ENCODE results near the gene CR1. TPM values are rescaled to one million over a fixed set of nuclear protein-coding genes. Genes with fewer than 3 reads are reported as not detected.

CR1 gene
- total RNA-seq (2014; rRNA removed; shearing (Covaris generic)), result not detected in 2 replicates

- DNase-seq (ENCODE audit: low read depth in 1 of 2, low spot score in 2 of 2), result no peak
- peaks cover 52% of the 10 kb centered on the region for H3K27me3 ChIP-seq (replicated peaks)
- no peaks in the 10 kb centered on the region for H3K9me3 ChIP-seq (replicated peaks)
- no peaks in the 10 kb centered on the region for H3K4me1 ChIP-seq (replicated peaks)
- H3K27ac ChIP-seq, result no peak within 1 kb of the TSS
- H3K4me3 ChIP-seq, result no peak within 1 kb of the TSS
- H3K36me3 ChIP-seq, result no peaks in the 10 kb centered on the region
Measured at GRCh38 chr1:207495801-207496792, at the start of gene CR1. TSS of gene CR1 (plus strand) at chr1:207496157. CDS start at chr1:207496268, 111 bp downstream.

- no peak overlapping the region for H3K27ac ChIP-seq
- H3K9me3 ChIP-seq (replicated peaks), result 0 out of 2 replicates have a peak, but pooled peaks cover 2% of the 10 kb centered on the region
- H3K4me1 ChIP-seq (replicated peaks), result peaks cover 6% of the 10 kb centered on the region; the same call in 1 of the 2 replicates
- H3K36me3 ChIP-seq, result no peaks in the 10 kb centered on the region
- no peak overlapping the region for H3K4me3 ChIP-seq
- H3K27me3 ChIP-seq (replicated peaks), result peaks cover 70% of the 10 kb centered on the region
- DNase-seq (ENCODE audit: low read depth in 1 of 2, low spot score in 2 of 2), result no peak
Measured at GRCh38 chr1:207453710-207454045, 42.3 kb upstream of the CR1 start.

- no peak for DNase-seq (ENCODE audit: low read depth in 1 of 2, low spot score in 2 of 2)
- H3K27ac ChIP-seq, result no peak within 1 kb of the TSS
- peaks cover 71% of the 10 kb centered on the region for H3K27me3 ChIP-seq (replicated peaks)
- no peak within 1 kb of the TSS for H3K4me3 ChIP-seq
- peaks cover 6% of the 10 kb centered on the region; the same call in 1 of the 2 replicates for H3K4me1 ChIP-seq (replicated peaks)
- H3K9me3 ChIP-seq (replicated peaks), result 0 out of 2 replicates have a peak, but pooled peaks cover 2% of the 10 kb centered on the region
- no peaks in the 10 kb centered on the region for H3K36me3 ChIP-seq
Measured at GRCh38 chr1:207454046-207454964, 41.7 kb upstream of the CR1 start, which contains the start of gene CR2. TSS of gene CR2 (plus strand) at chr1:207454328. CDS start at chr1:207454419, 91 bp downstream.

GRCh38 chr1:207455183-207455754 is 40.7 kb upstream of the CR1 start:
- Histone ChIP-seq H3K9me3 (replicated peaks) (0 out of 2 replicates have a peak, but pooled peaks cover 2% of the 10 kb centered on the region), H3K36me3 (no peaks in the 10 kb centered on the region), H3K4me1 (replicated peaks) (peaks cover 6% of the 10 kb centered on the region; the same call in 1 of the 2 replicates), H3K4me3 (no peak overlapping the region), H3K27me3 (replicated peaks) (peaks cover 67% of the 10 kb centered on the region), H3K27ac (no peak overlapping the region)
- DNase-seq (ENCODE audit: low read depth in 1 of 2, low spot score in 2 of 2), result no peak

DNA sequence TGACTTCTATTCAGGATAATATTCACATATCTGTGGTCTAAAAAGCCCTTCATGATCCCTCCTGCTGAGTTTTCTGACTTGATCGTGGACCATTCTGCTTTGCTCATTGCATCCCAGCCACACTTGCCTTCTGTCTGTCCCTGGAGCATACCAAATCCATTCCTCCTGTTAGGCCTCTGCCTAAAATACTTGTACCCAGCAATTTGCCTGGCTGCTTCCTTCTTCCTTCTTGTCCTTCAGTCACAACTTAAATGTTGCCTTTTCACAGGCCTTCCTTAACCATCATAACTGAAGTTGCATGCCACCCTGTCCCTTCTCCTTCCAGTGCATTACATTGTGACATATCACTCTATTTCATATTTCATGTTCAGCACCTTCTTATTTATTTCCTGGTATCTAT is 37.5 kb upstream of the CR1 start:
- Histone ChIP-seq H3K27ac (no peak overlapping the region), H3K36me3 (no peaks in the 10 kb centered on the region), H3K27me3 (replicated peaks) (peaks cover 46% of the 10 kb centered on the region), H3K4me1 (replicated peaks) (peaks cover 15% of the 10 kb centered on the region; the same call in 1 of the 2 replicates), H3K4me3 (no peak overlapping the region), H3K9me3 (replicated peaks) (0 out of 2 replicates have a peak, but pooled peaks cover 2% of the 10 kb centered on the region)
- DNase-seq (ENCODE audit: low read depth in 1 of 2, low spot score in 2 of 2), result no peak

- no peak for DNase-seq (ENCODE audit: low read depth in 1 of 2, low spot score in 2 of 2)
- Histone ChIP-seq H3K36me3 (no peaks in the 10 kb centered on the region), H3K27ac (no peak overlapping the region), H3K4me3 (no peak overlapping the region), H3K4me1 (replicated peaks) (peaks cover 21% of the 10 kb centered on the region), H3K27me3 (replicated peaks) (peaks cover 40% of the 10 kb centered on the region), H3K9me3 (replicated peaks) (0 out of 2 replicates have a peak, but pooled peaks cover 2% of the 10 kb centered on the region)
Measured at GRCh38 chr1:207459008-207459407, 36.9 kb upstream of the CR1 start.

- Histone ChIP-seq H3K4me3 (no peak overlapping the region), H3K4me1 (replicated peaks) (peaks cover 16% of the 10 kb centered on the region), H3K36me3 (no peaks in the 10 kb centered on the region), H3K9me3 (replicated peaks) (no peaks in the 10 kb centered on the region), H3K27me3 (replicated peaks) (peaks cover 17% of the 10 kb centered on the region; the same call in 1 of the 2 replicates), H3K27ac (no peak overlapping the region)
- no peak for DNase-seq (ENCODE audit: low read depth in 1 of 2, low spot score in 2 of 2)
Measured at GRCh38 chr1:207461649-207462048, 34.3 kb upstream of the CR1 start.

GRCh38 chr1:207462535-207462934 is 33.4 kb upstream of the CR1 start:
- Histone ChIP-seq H3K36me3 (no peaks in the 10 kb centered on the region), H3K9me3 (replicated peaks) (no peaks in the 10 kb centered on the region), H3K27ac (no peak overlapping the region), H3K27me3 (replicated peaks) (peaks cover 15% of the 10 kb centered on the region), H3K4me3 (no peak overlapping the region), H3K4me1 (replicated peaks) (peaks cover 16% of the 10 kb centered on the region)
- DNase-seq (ENCODE audit: low read depth in 1 of 2, low spot score in 2 of 2), result no peak

DNA sequence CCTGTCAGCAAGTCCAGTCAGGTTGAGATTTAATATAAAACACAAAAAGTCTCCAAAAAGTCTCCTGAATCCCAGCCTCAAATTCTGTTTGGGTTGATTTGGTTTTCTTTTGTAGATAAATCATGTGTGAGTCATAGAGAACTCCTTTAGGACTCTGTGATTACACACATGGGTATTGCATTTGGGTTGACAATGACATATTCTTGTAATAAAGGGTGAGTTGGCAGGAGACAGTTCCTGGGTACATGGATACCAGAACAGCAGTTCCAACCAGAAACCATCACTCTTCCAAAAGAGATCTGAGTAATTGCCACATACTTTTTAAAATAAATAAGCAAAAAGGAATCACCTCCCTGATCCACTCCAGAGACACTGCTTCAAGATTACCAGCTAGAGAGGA is 32.9 kb upstream of the CR1 start:
- H3K27me3 ChIP-seq (replicated peaks), result peaks cover 17% of the 10 kb centered on the region; the same call in 1 of the 2 replicates
- peak in 1 of 2 experiments; percentile 30 for DNase-seq (ENCODE audit: low read depth in 1 of 2, low spot score in 2 of 2)
- no peak overlapping the region for H3K27ac ChIP-seq
- no peak overlapping the region for H3K4me3 ChIP-seq
- no peaks in the 10 kb centered on the region for H3K9me3 ChIP-seq (replicated peaks)
- H3K4me1 ChIP-seq (replicated peaks), result peaks cover 16% of the 10 kb centered on the region
- H3K36me3 ChIP-seq, result no peaks in the 10 kb centered on the region

DNA sequence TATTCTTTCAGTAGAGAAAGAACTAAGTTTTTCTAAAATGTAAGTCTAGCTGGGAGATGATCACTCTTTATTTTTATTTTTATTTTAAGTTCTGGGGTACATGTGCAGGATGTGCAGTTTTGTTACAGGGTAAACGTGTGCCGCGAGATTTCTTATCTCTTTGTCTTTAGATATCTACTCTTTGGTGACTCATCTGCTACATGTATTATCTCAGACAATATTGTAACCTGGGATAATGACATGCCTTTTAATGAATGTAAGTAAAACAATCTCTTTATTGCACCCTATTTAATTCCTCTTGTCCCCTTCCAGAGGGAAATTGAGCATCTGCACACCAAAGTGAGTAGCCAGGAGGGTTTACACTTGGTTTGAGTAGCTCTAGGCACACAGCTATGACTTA is 32.4 kb upstream of the CR1 start:
- peaks cover 16% of the 10 kb centered on the region; the same call in 1 of the 2 replicates for H3K27me3 ChIP-seq (replicated peaks)
- peaks cover 16% of the 10 kb centered on the region for H3K4me1 ChIP-seq (replicated peaks)
- no peak overlapping the region for H3K27ac ChIP-seq
- no peak overlapping the region for H3K4me3 ChIP-seq
- H3K9me3 ChIP-seq (replicated peaks), result no peaks in the 10 kb centered on the region
- no peak for DNase-seq (ENCODE audit: low read depth in 1 of 2, low spot score in 2 of 2)
- no peaks in the 10 kb centered on the region for H3K36me3 ChIP-seq

DNA sequence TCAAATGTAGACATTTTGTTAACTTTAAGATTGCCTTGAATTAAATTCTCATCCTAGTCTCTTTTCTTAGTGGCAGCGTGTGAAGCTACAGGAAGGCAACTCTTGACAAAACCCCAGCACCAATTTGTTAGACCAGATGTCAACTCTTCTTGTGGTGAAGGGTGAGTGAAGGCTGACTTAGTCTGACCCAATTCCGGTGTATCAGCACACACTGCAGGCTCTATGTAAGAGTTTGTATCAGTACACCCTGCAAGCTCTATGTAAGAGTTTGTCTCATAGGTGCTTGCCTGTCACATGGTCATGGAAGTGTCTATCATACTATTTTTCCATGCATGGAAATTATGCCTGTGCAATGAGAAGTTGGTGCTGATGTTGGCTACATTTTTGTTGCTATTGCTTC is 25.0 kb upstream of the CR1 start:
- Histone ChIP-seq H3K4me1 (replicated peaks) (no peaks in the 10 kb centered on the region), H3K4me3 (no peak overlapping the region), H3K9me3 (replicated peaks) (no peaks in the 10 kb centered on the region), H3K27ac (no peak overlapping the region), H3K27me3 (replicated peaks) (peaks cover 27% of the 10 kb centered on the region), H3K36me3 (no peaks in the 10 kb centered on the region)
- DNase-seq (ENCODE audit: low read depth in 1 of 2, low spot score in 2 of 2), result no peak

DNA sequence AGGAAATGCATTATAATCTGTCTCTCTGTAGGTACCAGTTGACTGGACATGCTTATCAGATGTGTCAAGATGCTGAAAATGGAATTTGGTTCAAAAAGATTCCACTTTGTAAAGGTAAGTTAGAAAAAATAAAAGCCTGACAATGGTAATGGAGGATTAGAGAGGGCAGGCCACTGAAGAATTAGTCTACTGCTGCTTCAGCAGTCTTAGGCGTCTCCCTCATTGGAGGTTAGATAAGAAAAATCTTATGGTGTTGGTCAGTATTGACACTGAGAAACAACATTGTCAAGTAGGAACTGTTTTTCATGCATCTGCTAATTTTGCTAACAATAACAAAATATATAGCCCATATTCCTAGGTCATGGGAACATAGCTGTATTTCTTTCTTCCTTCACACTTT is 21.7 kb upstream of the CR1 start:
- Histone ChIP-seq H3K27ac (no peak overlapping the region), H3K4me3 (no peak overlapping the region), H3K4me1 (replicated peaks) (no peaks in the 10 kb centered on the region), H3K9me3 (replicated peaks) (no peaks in the 10 kb centered on the region), H3K36me3 (no peaks in the 10 kb centered on the region), H3K27me3 (replicated peaks) (peaks cover 16% of the 10 kb centered on the region)
- DNase-seq (ENCODE audit: low read depth in 1 of 2, low spot score in 2 of 2), result no peak

GRCh38 chr1:207486198-207486597 is 9.8 kb upstream of the CR1 start:
- no peaks in the 10 kb centered on the region for H3K4me1 ChIP-seq (replicated peaks)
- H3K27ac ChIP-seq, result no peak overlapping the region
- H3K27me3 ChIP-seq (replicated peaks), result peaks cover 17% of the 10 kb centered on the region
- DNase-seq (ENCODE audit: low read depth in 1 of 2, low spot score in 2 of 2), result no peak
- no peaks in the 10 kb centered on the region for H3K9me3 ChIP-seq (replicated peaks)
- no peaks in the 10 kb centered on the region for H3K36me3 ChIP-seq
- no peak overlapping the region for H3K4me3 ChIP-seq
